HUES64 (cell line): ENCODE results near the gene OTUB1.

Source experiments
- H3K27ac ChIP-seq: 2 replicates; pipeline ENCODE4 v1.7.0; 2013; ENCODE audit warnings: low read depth, low read length, inconsistent platforms
- H3K27me3 ChIP-seq: 2 replicates; pipeline ENCODE4 v1.6.1; 2013; ENCODE audit warnings: mild to moderate bottlenecking, low read length; ENCODE audit not compliant: insufficient read depth
- H3K36me3 ChIP-seq: 2 replicates; pipeline ENCODE4 v1.6.1; 2013; ENCODE audit warnings: mild to moderate bottlenecking, low read length; ENCODE audit not compliant: insufficient read depth
- H3K4me1 ChIP-seq: 2 replicates; pipeline ENCODE4 v1.6.1; 2013; ENCODE audit warnings: mild to moderate bottlenecking, low read length, moderate library complexity; ENCODE audit not compliant: insufficient read depth
- H3K4me3 ChIP-seq: 2 replicates; pipeline ENCODE4 v1.5.1; 2013; ENCODE audit warnings: mild to moderate bottlenecking, low read length, moderate library complexity
- H3K9ac ChIP-seq: 2 replicates; pipeline ENCODE4 v1.6.1; 2013; ENCODE audit warnings: mild to moderate bottlenecking, low read depth, low read length
- H3K9me3 ChIP-seq: 2 replicates; pipeline ENCODE4 v1.6.1; 2013; ENCODE audit warnings: low read depth, low read length; ENCODE audit not compliant: insufficient read depth
- WGBS: fragments of 150-250, 120-280 bp; methylation state at CpG from one replicate; pipeline ENCODE4 v1.1.7; 2013; ENCODE audit warnings: missing lambda C conversion rate; 5-methylcytosine and 5-hydroxymethylcytosine counted together

OTUB1 gene

DNA sequence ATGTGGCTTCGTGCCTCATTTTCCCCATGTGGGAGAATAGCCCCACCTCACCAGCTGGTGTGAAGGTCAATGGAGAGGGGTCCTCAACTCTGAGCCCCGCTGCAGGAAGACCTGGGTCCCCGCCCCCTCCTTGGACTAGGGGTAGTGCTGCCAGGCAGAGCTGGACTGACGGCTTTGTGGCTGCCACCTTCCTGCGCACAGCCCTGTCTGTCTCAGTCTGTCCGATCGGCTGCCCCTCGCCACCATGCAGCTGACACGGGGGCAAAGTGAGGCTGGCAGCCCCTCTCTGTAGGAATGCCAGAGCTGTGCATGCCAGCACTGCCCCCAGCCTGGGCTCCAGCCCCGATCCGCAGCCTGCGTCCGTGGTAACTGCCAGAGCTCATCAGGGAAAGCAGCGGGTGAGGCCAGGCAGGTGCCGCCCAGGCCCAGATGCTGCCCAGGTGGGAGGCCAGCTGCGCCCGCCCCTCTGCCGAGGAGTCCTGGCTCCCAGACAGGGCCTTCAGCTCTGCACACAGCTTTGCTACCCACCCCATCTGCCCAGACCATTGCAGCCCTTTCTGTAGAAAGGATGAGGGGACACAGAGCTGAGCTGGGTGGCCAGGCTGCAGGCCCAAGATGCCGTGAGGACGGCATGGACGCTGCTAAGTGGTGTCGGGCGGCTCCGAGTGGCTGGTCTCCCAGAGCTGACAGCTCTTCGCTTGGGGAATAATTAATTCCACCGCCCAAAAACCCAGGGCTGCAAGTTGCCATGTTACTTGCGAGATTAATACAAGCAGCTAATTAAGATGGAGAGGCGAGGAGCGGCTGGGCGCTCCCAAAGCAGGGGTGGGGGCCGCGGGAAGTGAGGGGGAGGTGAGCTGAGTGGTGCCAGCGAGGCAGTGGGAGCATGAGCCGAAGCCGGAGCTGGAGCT lies 30.0 kb downstream of the OTUB1 start:
- WGBS, result 92% methylated on average over 35 of the region's 35 CpGs

GRCh38 chr11:64017945-64018224 lies 31.6 kb downstream of the OTUB1 start:
- H3K27me3 ChIP-seq, result peaks cover 11% of the 10 kb centered on the region; the same call in 1 of the 2 replicates
- no peak overlapping the region for H3K9ac ChIP-seq
- no peaks in the 10 kb centered on the region for H3K9me3 ChIP-seq
- no peak overlapping the region for H3K4me3 ChIP-seq
- WGBS, result 93% methylated on average over 7 of the region's 7 CpGs
- no peaks in the 10 kb centered on the region for H3K36me3 ChIP-seq
- H3K4me1 ChIP-seq, result 0 out of 2 replicates have a peak, but pooled peaks cover 11% of the 10 kb centered on the region
- no peak overlapping the region for H3K27ac ChIP-seq

More for the DNA sequence above, 30.0 kb downstream of the OTUB1 start:
- no peaks in the 10 kb centered on the region for H3K4me1 ChIP-seq
- H3K27me3 ChIP-seq, result peaks cover 19% of the 10 kb centered on the region; the same call in 1 of the 2 replicates
- no peak overlapping the region for H3K27ac ChIP-seq
- no peaks in the 10 kb centered on the region for H3K36me3 ChIP-seq
- H3K9me3 ChIP-seq, result no peaks in the 10 kb centered on the region
- no peak overlapping the region for H3K9ac ChIP-seq
- no peak overlapping the region for H3K4me3 ChIP-seq

DNA sequence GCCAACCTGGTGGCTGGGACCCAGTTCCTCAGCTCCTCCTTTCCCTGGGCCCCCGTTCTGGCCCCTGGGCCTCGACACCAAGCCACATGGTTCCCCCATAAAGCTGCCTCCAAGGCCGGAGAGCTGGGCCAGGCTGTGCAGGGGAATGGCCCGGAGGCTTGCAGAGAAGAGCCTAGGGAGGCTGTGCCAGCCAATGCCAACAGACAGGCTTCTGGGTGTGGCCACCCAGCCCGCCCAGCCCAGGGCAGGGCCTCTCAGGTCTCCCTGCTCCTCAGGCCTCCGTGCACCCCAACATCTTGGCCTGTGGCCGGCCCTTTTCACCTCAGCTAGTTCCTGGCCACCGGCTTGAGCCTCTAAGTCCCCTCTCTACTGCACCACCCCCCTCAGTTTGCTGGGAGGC lies 32.1 kb downstream of the OTUB1 start:
- H3K27me3 ChIP-seq, result peaks cover 11% of the 10 kb centered on the region; the same call in 1 of the 2 replicates
- H3K4me1 ChIP-seq, result 0 out of 2 replicates have a peak, but pooled peaks cover 11% of the 10 kb centered on the region
- no peak overlapping the region for H3K4me3 ChIP-seq
- H3K36me3 ChIP-seq, result no peaks in the 10 kb centered on the region
- H3K9ac ChIP-seq, result no peak overlapping the region
- H3K27ac ChIP-seq, result no peak overlapping the region
- 86% methylated on average over 8 of the region's 8 CpGs for WGBS
- H3K9me3 ChIP-seq, result no peaks in the 10 kb centered on the region

DNA sequence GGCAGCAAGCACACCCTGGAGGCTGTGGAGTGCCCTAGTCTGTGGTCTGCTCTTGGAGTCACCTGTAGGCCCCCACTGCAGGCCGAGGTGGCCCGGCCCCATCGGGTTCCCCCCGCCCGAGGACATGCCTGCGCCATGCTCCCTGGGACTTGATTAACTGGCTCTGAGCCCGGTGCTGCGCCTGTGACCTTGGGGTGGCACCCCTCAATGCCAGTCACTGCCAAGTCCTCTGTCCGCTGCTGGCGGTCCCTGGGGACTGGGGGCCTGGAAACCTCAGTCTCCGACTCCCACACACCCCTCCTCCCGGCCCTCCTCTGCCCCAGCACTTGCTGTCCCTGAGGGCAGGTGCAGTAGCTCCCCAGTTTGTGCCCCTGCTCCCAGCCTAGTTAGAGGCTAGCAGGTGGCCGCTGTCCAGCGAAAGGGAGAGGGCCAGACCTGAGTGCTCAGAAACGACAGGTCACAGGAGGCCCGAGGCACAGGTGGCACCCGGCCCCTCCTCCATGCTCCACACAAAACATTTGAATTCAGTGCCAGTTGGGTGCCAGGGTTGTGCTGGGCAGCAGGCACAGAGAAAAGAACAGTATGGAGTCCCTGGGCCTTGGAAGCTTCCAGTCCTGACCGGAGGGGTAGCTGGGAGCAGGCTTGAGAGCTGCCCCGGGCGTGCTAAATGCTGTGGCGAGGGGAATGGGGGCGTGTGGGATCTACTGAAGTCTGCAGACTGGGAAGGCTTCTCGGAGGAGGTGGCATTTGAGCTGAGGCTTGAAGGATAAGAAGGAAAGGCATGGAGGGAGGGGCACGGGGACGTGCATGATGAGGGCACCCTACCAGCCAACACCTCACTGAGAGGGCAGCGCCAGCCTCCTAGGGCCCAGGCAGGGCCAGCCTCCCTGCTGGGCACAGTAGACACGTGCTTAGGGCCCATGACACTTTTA lies 33.1 kb downstream of the OTUB1 start:
- no peak overlapping the region for H3K27ac ChIP-seq
- H3K9me3 ChIP-seq, result no peaks in the 10 kb centered on the region
- H3K4me1 ChIP-seq, result 0 out of 2 replicates have a peak, but pooled peaks cover 11% of the 10 kb centered on the region
- no peaks in the 10 kb centered on the region for H3K36me3 ChIP-seq
- no peak overlapping the region for H3K4me3 ChIP-seq
- H3K27me3 ChIP-seq, result peaks cover 11% of the 10 kb centered on the region; the same call in 1 of the 2 replicates
- no peak overlapping the region for H3K9ac ChIP-seq
- 87% methylated on average over 27 of the region's 27 CpGs for WGBS

DNA sequence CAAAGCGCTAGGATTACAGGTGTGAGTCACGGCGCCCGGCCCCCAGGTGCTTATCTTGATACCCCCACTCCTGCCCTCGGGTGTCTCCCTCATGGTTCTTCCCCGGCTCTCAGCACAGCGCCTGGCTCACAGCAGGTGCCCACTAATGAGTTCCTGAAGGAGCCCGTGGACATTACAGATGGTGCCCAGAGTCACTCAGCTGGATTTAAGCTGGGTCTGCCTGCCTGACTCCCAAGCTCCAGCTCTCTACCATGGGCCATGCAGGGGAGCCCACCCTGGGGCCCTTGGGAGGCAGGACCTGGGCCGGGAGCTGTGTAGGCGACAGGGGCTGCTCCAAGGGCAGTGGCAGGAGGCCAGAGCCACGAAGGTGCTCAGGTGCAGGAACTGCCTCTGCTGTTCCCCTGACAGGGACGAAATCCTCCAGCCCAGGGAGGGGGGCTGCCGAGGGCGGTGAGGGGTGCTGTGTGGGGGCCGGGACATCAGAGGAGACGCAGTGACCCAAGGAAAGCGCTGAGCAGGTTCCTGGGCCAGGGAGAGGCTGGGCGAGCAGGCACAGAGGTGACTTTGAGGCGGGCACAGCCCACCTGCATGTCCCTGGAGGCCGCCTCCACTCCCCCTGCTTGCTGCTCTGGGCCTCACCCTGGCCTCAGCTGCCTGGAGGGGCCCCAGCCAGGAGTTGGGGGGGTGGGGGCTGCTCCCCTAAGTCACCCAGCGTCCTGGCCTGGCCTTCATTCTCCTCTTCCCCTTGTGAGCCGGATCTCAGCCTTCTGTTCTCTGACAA lies 34.9 kb downstream of the OTUB1 start:
- H3K36me3 ChIP-seq, result no peaks in the 10 kb centered on the region
- no peaks in the 10 kb centered on the region for H3K9me3 ChIP-seq
- H3K27ac ChIP-seq, result no peak overlapping the region
- H3K4me1 ChIP-seq, result peaks cover 22% of the 10 kb centered on the region
- no peak overlapping the region for H3K9ac ChIP-seq
- H3K27me3 ChIP-seq, result peaks cover 5% of the 10 kb centered on the region; the same call in 1 of the 2 replicates
- WGBS, result 58% methylated on average over 22 of the region's 22 CpGs
- no peak overlapping the region for H3K4me3 ChIP-seq

GRCh38 chr11:64021757-64022093 lies 35.5 kb downstream of the OTUB1 start:
- 11% methylated on average over 6 of the region's 10 CpGs for WGBS
- H3K27ac ChIP-seq, result no peak overlapping the region
- no peaks in the 10 kb centered on the region for H3K36me3 ChIP-seq
- peaks cover 5% of the 10 kb centered on the region; the same call in 1 of the 2 replicates for H3K27me3 ChIP-seq
- no peaks in the 10 kb centered on the region for H3K9me3 ChIP-seq
- H3K9ac ChIP-seq, result no peak overlapping the region
- no peak overlapping the region for H3K4me3 ChIP-seq
- peaks cover 22% of the 10 kb centered on the region for H3K4me1 ChIP-seq

DNA sequence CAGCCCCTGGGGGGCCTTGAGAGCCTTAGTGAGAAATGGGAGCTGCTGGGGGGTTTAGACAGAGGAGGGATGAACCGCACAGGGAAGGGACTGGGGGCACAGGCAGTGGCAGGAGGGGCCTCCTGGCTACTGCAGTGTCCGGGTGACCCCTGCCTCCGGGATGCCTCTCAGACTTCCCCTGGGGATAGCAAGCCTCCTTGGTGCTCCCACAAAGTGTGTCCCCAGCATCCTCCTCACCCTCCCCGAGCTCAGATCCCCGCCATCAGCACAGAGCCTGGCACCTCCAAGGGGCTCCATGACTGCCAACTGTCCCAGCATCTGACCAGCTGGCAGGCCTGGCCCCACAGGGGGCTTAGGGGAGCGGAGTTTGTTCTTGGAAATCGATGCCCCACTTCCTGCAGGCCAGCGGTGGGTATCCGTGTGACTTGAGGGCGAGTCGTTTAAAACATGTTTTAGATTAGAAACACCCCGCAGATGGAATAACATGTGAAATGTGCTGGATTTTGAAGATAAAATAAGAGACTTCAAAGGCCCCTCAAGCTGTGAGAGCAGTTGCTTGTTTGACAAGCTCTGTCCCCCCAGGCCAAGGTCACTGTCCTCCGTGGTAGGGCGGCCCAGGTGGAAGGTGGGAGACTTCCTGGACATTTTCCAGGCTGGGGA lies 36.0 kb downstream of the OTUB1 start:
- Histone ChIP-seq H3K9me3 (no peaks in the 10 kb centered on the region), H3K27me3 (peaks cover 5% of the 10 kb centered on the region; the same call in 1 of the 2 replicates), H3K4me1 (peaks cover 26% of the 10 kb centered on the region), H3K36me3 (no peaks in the 10 kb centered on the region), H3K9ac (no peak overlapping the region), H3K4me3 (no peak overlapping the region), H3K27ac (no peak overlapping the region)
- 75% methylated on average over 14 of the region's 14 CpGs for WGBS

GRCh38 chr11:64023712-64024710 lies 37.8 kb downstream of the OTUB1 start:
- peaks cover 10% of the 10 kb centered on the region; the same call in 1 of the 2 replicates for H3K27me3 ChIP-seq
- H3K9me3 ChIP-seq, result no peaks in the 10 kb centered on the region
- no peaks in the 10 kb centered on the region for H3K36me3 ChIP-seq
- H3K27ac ChIP-seq, result no peak overlapping the region
- WGBS, result 71% methylated on average over 20 of the region's 20 CpGs
- no peak overlapping the region for H3K9ac ChIP-seq
- H3K4me3 ChIP-seq, result no peak overlapping the region
- H3K4me1 ChIP-seq, result peaks cover 42% of the 10 kb centered on the region

DNA sequence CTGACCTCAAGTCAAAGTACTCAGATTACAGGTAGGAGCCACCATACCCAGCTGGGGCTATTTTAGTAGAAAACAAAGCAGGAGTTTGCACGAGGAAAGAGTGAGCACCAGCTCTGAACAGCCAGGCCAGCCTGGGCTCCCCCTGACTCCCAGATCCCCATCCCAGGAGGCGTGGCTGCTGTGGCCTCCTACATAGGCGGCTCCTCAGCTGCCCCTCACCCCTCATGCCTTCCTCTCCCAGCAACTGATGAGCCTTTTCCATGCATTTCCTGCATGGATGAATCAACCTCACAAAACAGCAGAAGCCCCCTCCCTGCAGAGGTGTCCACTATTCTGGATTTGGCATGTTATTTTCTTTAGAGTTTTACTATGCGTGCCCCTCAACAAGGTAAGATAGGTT lies 39.0 kb downstream of the OTUB1 start:
- Histone ChIP-seq H3K4me3 (no peak overlapping the region), H3K27ac (peak overlapping the region; percentile 48; the same call in 1 of the 2 replicates), H3K9ac (no peak overlapping the region), H3K36me3 (no peaks in the 10 kb centered on the region), H3K27me3 (peaks cover 16% of the 10 kb centered on the region), H3K9me3 (no peaks in the 10 kb centered on the region), H3K4me1 (peaks cover 49% of the 10 kb centered on the region)
- WGBS, result 26% methylated on average over 4 of the region's 4 CpGs
